ENCODE results near the gene SPNS2.

SPNS2 gene

GRCh38 chr17:4502466-4503154 lies 3.9 kb downstream of the SPNS2 start:
- DNase-seq (ENCODE audit: low spot score): no peak
- in situ Hi-C loops (cut with MboI; ENCODE audit: low sequenced_read_pairs, unreplicated experiment): no loop called here
- no peak for TF ChIP-seq CTCF (IDR thresholded peaks at IDR 0.05; ENCODE audit: borderline replicate concordance, control extremely low read depth, extremely low read depth, insufficient read depth, missing control alignments)

GRCh38 chr17:4503283-4504025 lies 4.8 kb downstream of the SPNS2 start:
- TF ChIP-seq CTCF (IDR thresholded peaks at IDR 0.05; ENCODE audit: borderline replicate concordance, control extremely low read depth, extremely low read depth, insufficient read depth, missing control alignments): no peak
- no peak for DNase-seq (ENCODE audit: low spot score)
- in situ Hi-C loops (cut with MboI; ENCODE audit: low sequenced_read_pairs, unreplicated experiment): no loop called here

GRCh38 chr17:4504188-4504587 lies 5.5 kb downstream of the SPNS2 start:
- in situ Hi-C loops (cut with MboI; ENCODE audit: low sequenced_read_pairs, unreplicated experiment): no loop called here
- DNase-seq (ENCODE audit: low spot score): no peak

GRCh38 chr17:4505187-4505586 lies 6.5 kb downstream of the SPNS2 start:
- no peak for TF ChIP-seq CTCF (IDR thresholded peaks at IDR 0.05; ENCODE audit: borderline replicate concordance, control extremely low read depth, extremely low read depth, insufficient read depth, missing control alignments)
- in situ Hi-C loops (cut with MboI; ENCODE audit: low sequenced_read_pairs, unreplicated experiment): no loop called here
- no peak for DNase-seq (ENCODE audit: low spot score)

More at GRCh38 chr17:4504188-4504587, 5.5 kb downstream of the SPNS2 start:
- no peak for TF ChIP-seq CTCF (IDR thresholded peaks at IDR 0.05; ENCODE audit: borderline replicate concordance, control extremely low read depth, extremely low read depth, insufficient read depth, missing control alignments)

- in situ Hi-C loops (cut with MboI; ENCODE audit: low sequenced_read_pairs, unreplicated experiment): no loop called here
- TF ChIP-seq CTCF (IDR thresholded peaks at IDR 0.05; ENCODE audit: borderline replicate concordance, control extremely low read depth, extremely low read depth, insufficient read depth, missing control alignments): no peak
- DNase-seq (ENCODE audit: low spot score): no peak
Observed at GRCh38 chr17:4506175-4506813, 7.6 kb downstream of the SPNS2 start.

- no peak for TF ChIP-seq CTCF (IDR thresholded peaks at IDR 0.05; ENCODE audit: borderline replicate concordance, control extremely low read depth, extremely low read depth, insufficient read depth, missing control alignments)
Observed at GRCh38 chr17:4506892-4507291, 8.2 kb downstream of the SPNS2 start.

More at GRCh38 chr17:4506892-4507291, 8.2 kb downstream of the SPNS2 start:
- in situ Hi-C loops (cut with MboI; ENCODE audit: low sequenced_read_pairs, unreplicated experiment): no loop called here
- DNase-seq (ENCODE audit: low spot score): no peak
